EL (cell line): Measurements from ENCODE around the gene SUV39H1.
A peak's percentile ranks its signal among the peaks of the same experiment; 100 is the strongest.

ENCODE experiments used
- DNase-seq: peaks from one replicate; pipeline ENCODE4 v3.0.0-alpha.2; 2016

The SUV39H1 gene

DNA sequence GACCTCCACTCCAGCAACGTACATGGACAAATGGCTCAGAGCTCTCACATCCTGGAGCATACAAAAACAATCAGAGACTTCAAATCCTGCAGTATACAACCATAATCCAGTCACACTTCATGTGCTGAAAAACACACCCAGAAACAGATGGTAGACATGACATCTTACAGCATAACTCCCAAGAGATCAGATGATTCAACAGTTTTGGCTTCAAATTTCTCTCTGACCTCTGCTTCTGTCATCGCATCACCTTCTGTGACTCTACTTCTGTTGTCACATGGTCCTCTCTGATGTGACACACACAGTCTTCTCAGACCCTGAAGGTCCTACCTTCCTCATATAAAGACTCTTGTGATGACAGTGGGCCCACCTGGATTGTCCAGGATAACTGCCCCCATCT is 18.5 kb downstream of the SUV39H1 start:
- DNase-seq: peak; percentile 7

- peak; percentile 6 for DNase-seq
These were observed 19.5 kb downstream of the SUV39H1 start for GRCh38 chrX:48715876-48716502.

- no peak for DNase-seq
These were observed 23.4 kb downstream of the SUV39H1 start for GRCh38 chrX:48719958-48720357.

DNA sequence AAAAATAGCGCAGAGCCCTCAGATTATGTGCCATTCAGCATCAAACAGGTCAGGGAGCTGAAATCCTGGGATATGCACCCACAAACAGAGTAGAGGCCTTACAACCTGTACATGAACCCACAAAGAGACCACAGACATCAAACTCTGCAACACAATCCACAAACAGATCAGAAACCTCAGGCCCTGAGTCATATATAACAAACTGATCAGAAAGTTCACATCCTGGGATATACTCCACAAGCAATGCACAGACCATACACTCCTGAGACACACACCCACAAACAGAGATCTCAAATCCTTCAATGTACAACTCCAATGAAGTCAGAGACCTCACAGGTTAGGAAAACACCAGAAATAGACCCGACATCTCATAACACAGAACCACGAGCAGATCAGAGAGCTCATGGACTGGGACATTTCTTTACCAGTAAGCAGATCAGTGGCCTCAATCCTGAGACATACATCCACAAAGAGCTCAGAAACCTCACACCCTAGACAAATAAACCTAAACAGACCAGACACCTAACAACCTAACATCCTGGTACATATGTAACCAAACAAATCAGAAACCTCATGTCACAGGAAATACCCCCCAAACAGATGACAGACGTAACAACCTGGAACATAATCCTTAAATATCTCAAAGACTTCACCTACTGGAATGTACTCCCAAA is 24.2 kb downstream of the SUV39H1 start:
- no peak for DNase-seq

- DNase-seq: no peak
These were observed 25.4 kb downstream of the SUV39H1 start for GRCh38 chrX:48721916-48722315.

- no peak for DNase-seq
These were observed 30.1 kb downstream of the SUV39H1 start for GRCh38 chrX:48726596-48726995.

- DNase-seq: no peak
These were observed 32.1 kb downstream of the SUV39H1 start for GRCh38 chrX:48728653-48729052.

GRCh38 chrX:48736303-48736702 is 39.8 kb downstream of the SUV39H1 start:
- DNase-seq: no peak

GRCh38 chrX:48736878-48737212 is 40.3 kb downstream of the SUV39H1 start:
- no peak for DNase-seq

DNA sequence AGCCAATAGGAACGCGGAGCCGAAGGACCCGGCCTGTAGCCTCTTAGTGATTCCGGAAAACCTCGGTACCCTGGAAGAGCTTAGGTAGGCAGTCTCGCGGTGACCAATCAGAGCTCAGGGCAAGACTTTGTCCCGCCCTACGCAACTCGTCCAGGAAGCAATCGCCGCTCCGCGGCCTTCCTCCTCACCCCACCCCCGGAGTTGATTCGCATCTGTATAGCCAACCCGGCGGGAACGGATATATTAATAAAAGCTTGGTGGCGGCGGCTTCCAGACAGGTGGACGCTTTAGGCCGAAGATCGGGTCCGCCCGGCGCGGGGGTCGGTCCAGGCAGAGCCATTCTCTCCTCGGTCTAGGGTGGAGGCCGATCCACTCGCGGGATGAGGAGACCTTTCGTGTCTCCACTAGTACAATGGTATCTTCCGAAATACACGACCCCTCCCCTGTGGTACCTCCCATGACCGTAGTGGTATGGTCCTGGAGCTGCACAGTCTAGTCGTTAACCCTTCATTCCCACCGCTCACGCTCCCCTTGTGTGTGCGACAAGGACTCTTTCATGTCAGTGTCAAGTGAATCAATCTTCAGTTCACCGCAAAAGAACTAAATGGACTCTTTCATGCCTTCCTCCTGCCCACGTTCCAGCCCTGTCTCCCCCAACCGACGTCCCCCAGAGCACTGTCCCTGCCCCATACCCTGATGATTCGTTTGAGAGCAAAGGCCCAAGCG is 40.8 kb downstream of the SUV39H1 start:
- peak; percentile 95 for DNase-seq

DNA sequence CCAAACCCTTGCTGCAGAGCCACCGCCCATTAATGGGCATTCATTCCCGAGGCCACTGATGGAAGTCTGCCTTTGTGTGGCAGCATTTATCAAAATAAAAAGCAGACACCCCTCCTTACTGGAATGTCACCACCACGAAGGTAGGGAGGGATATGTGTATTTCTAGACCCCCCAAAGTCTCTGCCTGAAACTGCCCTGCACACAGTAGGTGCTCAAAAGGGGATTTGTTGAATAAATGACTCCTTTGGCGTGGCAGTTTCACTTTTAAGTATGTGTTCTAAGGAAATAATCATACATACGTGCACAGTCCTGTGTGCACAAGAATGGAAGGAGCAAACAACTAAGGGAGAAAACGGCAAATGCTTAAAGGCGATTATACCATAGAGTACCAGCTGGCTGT is 41.4 kb downstream of the SUV39H1 start:
- no peak for DNase-seq

DNA sequence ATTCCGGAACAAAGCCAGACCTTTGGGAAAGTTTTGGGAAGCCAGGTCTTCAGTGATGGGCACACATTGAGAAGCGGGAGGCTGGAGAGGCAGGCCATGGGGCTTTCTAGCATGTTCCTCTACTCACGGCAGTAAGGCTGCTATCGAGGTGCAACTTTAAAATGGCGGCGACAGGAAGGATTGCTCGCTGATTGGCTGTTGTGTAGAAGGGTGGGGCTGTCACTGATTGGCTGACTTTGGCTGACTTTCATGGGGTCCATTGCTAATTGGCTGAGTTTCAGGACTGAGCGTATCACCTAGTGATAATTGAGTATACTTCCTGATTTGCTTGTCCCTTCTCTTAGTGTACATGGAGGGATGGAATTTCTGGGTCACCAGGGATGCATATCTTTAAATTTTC is 45.3 kb downstream of the SUV39H1 start:
- DNase-seq: no peak

GRCh38 chrX:48745222-48745621 is 48.7 kb downstream of the SUV39H1 start:
- DNase-seq: no peak

DNA sequence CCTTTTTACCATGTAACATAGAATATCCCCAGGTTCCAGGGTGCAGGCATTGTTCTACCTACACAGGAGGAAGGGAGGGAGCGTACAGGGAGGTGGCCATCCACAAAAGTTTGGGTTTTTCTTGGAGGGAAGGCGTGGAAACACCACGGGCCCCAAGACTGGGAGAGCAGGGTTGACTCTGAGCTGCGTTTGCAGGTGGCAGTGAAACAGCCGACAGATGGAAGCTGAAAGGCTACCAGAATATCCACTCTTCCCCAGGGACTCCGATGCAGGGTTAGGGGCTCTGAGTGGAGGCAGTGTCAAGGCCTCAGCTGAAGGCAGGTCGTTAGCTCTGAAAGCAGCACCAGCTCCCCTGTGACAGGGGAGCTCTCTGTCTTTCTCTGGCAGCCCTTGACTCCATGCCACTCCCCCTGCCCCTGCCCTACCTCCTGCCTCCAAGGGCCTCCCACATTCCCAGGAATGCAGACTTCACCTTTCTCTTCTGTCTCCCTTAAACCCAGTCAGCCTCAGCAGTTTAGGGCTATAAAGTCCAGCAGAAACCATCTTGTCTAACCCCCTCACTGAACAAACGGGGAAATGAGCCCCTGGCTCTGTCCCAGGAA is 51.0 kb downstream of the SUV39H1 start:
- no peak for DNase-seq

- no peak for DNase-seq
These were observed 52.6 kb downstream of the SUV39H1 start for GRCh38 chrX:48749182-48749581.

GRCh38 chrX:48751343-48751742 is 54.8 kb downstream of the SUV39H1 start:
- no peak for DNase-seq

DNA sequence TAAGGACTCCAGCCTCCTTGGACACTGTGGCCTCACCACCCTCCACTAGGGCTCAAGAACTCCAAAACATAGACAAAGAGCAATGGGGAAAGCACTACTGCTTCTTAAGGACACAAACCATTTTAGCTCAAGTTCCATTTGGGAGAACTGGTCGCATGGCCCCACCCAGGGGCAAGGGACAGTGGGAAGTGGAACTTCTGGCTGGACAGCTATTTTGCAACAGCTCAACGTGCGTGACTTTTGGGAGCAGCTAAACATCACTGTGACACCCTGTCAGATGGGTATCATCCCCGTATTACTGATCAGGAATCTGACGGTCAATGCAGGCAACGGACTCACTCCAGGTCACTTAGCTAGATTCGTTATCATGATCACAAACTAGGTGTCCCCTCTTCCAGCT is 56.0 kb downstream of the SUV39H1 start:
- no peak for DNase-seq

- no peak for DNase-seq
These were observed 57.2 kb downstream of the SUV39H1 start for GRCh38 chrX:48753708-48754228.

DNA sequence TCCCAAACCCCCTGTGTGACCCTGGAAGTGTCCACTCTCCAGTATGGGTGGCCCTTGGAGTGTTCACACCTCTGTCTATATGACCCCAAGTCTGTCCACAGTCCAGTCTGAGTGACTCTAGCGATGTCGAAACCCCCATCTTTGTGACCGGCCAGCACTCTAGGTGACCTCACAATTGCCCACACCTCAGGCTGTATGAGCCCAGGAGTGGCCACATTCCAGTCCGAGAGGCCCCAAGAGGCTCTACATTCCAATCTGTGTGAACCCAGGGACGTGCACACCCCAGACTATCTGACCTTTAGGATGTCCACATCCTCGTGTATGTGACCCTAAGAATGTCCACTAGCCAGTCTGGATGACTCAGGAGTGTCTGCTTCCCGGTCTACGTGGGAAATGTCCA is 57.7 kb downstream of the SUV39H1 start:
- no peak for DNase-seq
